Ascending aorta (tissue), 2 donors: Measurements from ENCODE around the gene INPP5A. TPM values are rescaled to one million over a fixed set of nuclear protein-coding genes. Genes with fewer than 3 reads are reported as not detected.
"Not testable (repeated sequence)": the region's sequence is repeated elsewhere in the genome, so short reads cannot be mapped to it uniquely, and the experiment has no call there.

ENCODE experiments used
- DNase-seq, 2 donors: peaks; one replicate each; pipeline ENCODE4 v3.0.0-alpha.2; 2019; ENCODE audit warnings: low spot score in 2 of 2
- H3K27ac ChIP-seq, 2 donors: fragments of 200-600 bp; sonication (generic); one replicate each; pipeline ENCODE4 v1.5.1; 2016 to 2017; ENCODE audit warnings: mild to moderate bottlenecking in 1 of 2
- H3K27me3 ChIP-seq: fragments of 200-600 bp; sonication (generic); one replicate; pipeline ENCODE4 v1.5.1; 2017
- H3K36me3 ChIP-seq, 2 donors: fragments of 200-600 bp; sonication (generic); one replicate each; pipeline ENCODE4 v1.5.1; 2016
- H3K4me1 ChIP-seq, 2 donors: fragments of 200-600 bp; sonication (generic); one replicate each; pipeline ENCODE4 v1.5.1; 2016 to 2017; ENCODE audit warnings: mild to moderate bottlenecking in 1 of 2
- H3K4me3 ChIP-seq, 2 donors: fragments of 200-600 bp; sonication (generic); one replicate each; pipeline ENCODE4 v1.5.1; 2016 to 2017; ENCODE audit warnings: mild to moderate bottlenecking in 1 of 2
- H3K9me3 ChIP-seq, 2 donors: fragments of 200-600 bp; sonication (generic); one replicate each; pipeline ENCODE4 v1.5.1; 2016
- intact Hi-C: fragments of 100-400 bp; cut with DNase I; formaldehyde crosslinking; loops from one replicate; pipeline ENCODE4 v1.15.1; 2023
- total RNA-seq: library from RNA; depleted of rRNA; stranded (reverse); fragments of >200 nt; gene quantifications from one replicate; pipeline ENCODE4 v1.1.0, GENCODE V29; 2016
- TF ChIP-seq, protein P1 (sequence below), 3 experiments: fragments of 200-600 bp in 2 of 3; fragments of 450-650 bp in 1 of 3; sonication (generic) in 2 of 3; IDR thresholded peaks; one replicate each; pipeline ENCODE4 v1.5.1; 2016 to 2019; ENCODE audit warnings: antibody characterized with exemption in 3 of 3, mild to moderate bottlenecking in 1 of 3, moderate library complexity in 1 of 3

The INPP5A gene
- total RNA-seq, 1 donor from 2014 or later, result 81.2 TPM

DNA sequence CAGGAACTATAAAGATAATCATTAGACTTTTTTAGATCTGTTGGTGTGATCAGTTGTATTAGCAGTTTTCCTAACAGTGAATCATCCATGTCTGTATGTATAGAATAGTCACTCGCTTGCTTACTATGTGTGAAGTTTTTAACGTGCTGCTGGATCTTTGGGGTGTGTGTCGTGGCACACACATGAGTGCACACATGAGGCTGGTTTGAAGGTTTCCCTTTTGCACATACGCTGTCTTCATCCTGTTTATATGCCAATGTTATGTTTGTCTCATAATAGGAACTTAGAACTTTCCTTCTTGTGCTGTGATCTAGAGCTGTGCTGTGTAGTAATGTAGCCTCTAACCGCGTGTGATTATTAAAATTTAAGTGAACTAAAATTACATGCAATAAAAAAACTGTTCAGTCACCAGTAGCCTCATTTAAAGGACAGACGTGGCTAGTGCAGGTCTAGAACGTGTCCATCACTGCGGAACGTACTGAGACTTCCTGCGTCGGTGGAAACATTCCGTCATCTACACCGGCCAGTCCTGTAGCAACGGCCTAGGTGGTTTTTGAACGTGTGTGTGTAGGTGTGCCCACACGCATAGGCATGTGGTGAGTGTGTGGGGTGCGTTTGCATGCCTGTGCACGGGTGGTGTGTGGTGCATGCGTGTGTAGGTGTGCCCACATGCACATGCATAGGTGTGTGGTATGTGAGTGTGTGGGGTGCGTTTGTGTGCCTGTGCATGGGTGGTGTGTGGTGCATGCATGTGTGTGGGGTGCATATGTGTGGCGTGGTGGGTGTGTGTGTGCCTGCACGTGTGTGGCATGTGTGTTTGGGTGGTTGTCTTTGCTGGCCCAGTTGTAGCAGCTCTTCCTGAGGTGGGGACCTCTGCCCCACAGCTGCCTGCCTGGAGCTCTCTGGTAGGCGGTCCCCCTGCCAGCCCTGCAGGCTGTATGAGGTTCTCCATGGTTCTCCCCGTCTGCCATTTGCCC, 56.6 kb downstream of the INPP5A start:
- Histone ChIP-seq H3K4me1 (peaks cover 21 to 47% of the 10 kb centered on the region in 2 donors), H3K4me3 (no peak overlapping the region), H3K27me3 (no peaks in the 10 kb centered on the region), H3K27ac (peak overlapping the region; percentile 81 to 86), H3K9me3 (no peaks in the 10 kb centered on the region), H3K36me3 (no peaks in the 10 kb centered on the region)
- TF ChIP-seq, protein P1, sequence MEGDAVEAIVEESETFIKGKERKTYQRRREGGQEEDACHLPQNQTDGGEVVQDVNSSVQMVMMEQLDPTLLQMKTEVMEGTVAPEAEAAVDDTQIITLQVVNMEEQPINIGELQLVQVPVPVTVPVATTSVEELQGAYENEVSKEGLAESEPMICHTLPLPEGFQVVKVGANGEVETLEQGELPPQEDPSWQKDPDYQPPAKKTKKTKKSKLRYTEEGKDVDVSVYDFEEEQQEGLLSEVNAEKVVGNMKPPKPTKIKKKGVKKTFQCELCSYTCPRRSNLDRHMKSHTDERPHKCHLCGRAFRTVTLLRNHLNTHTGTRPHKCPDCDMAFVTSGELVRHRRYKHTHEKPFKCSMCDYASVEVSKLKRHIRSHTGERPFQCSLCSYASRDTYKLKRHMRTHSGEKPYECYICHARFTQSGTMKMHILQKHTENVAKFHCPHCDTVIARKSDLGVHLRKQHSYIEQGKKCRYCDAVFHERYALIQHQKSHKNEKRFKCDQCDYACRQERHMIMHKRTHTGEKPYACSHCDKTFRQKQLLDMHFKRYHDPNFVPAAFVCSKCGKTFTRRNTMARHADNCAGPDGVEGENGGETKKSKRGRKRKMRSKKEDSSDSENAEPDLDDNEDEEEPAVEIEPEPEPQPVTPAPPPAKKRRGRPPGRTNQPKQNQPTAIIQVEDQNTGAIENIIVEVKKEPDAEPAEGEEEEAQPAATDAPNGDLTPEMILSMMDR (IDR thresholded peaks at IDR 0.05), result no peak
- intact Hi-C loops, result loop anchor here (5.0 kb wide), 1 partner anchor 77 kb away; no protein-coding TSS in a partner anchor
- no peak for DNase-seq

DNA sequence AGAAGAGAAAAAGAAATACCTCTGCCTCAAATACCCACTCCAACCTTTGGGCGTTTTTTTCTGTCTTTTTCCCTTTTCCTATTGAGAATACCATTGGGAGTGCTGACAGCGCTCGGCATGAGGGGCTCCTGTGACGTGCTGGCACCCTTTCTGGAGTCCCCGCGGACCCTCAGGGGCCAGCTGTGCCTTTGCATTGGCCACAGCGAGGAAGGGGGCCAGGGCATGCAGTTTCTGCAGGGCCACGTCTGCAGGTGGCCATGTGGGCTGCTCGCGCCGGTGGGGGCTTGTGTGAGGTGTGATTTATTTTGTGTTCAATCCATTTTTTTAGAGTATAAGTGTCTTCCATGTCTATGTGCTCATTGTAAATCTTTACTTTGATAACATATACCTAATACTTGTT, 57.4 kb downstream of the INPP5A start:
- DNase-seq, result no peak
- H3K27me3 ChIP-seq, result no peaks in the 10 kb centered on the region
- H3K4me1 ChIP-seq, result peaks cover 13 to 39% of the 10 kb centered on the region in 2 donors
- peak overlapping the region; percentile 27 to 86 for H3K27ac ChIP-seq
- H3K4me3 ChIP-seq, result no peak overlapping the region
- H3K9me3 ChIP-seq, result no peaks in the 10 kb centered on the region
- no peaks in the 10 kb centered on the region for H3K36me3 ChIP-seq
- intact Hi-C loops, result no loop called here
- TF ChIP-seq, protein P1 (IDR thresholded peaks at IDR 0.05), result no peak

DNA sequence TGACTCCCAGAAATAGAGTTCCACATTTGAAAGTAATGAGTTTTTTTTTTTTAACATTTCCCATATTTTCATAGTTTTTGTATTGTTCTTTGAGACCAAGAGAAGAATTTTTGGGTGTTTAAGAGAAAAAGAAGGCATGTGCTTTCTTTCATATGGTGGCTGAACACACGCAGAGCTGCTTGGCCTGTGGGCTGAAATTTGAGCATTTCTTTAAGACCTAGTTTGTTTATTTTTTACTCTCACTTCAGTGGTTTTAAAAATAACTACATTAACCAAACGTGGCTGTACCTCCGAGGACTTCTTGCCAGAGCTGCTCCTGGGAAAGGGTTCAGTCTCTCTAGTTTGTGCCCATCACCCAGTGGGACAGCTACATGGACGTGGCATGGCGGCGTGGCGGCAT, 58.3 kb downstream of the INPP5A start:
- DNase-seq, result no peak
- no peaks in the 10 kb centered on the region for H3K36me3 ChIP-seq
- intact Hi-C loops, result no loop called here
- no peaks in the 10 kb centered on the region for H3K9me3 ChIP-seq
- H3K27ac ChIP-seq, result peak overlapping the region; percentile 15 to 47
- peaks cover 4 to 30% of the 10 kb centered on the region in 2 donors for H3K4me1 ChIP-seq
- TF ChIP-seq, protein P1 (IDR thresholded peaks at IDR 0.05), result no peak
- no peaks in the 10 kb centered on the region for H3K27me3 ChIP-seq
- no peak overlapping the region for H3K4me3 ChIP-seq

DNA sequence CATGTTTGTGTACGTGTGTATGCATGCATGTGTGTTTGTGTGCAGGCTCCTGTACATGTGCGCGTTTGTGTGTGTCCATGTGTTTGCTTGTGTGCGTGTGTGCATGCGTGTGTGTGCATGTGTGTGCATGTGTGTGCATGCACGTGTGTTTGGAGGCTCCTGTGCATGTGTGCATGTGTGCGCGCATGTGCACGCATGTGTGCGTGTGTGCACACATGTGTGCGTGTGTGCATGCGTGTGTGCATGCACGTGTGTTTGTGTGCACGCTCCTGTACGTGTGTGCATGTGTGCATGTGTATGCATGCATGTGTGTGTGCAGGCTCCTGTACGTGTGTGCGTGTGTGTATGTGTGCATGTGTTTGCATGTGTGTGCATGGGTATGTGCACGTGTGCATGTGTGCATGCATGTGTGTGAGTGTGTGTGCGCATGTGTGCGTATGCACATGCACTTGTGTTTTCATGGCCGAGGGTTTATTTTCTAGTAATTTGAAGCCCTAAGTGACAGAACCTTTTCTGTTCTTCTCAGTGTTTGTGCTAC, 59.2 kb downstream of the INPP5A start:
- Histone ChIP-seq H3K27ac (no peak overlapping the region), H3K9me3 (no peaks in the 10 kb centered on the region), H3K4me1 (peaks cover 0 to 29% of the 10 kb centered on the region in 2 donors), H3K27me3 (no peaks in the 10 kb centered on the region), H3K4me3 (no peak overlapping the region), H3K36me3 (no peaks in the 10 kb centered on the region)
- intact Hi-C loops, result no loop called here
- TF ChIP-seq, protein P1 (IDR thresholded peaks at IDR 0.05), result no peak
- no peak for DNase-seq

DNA sequence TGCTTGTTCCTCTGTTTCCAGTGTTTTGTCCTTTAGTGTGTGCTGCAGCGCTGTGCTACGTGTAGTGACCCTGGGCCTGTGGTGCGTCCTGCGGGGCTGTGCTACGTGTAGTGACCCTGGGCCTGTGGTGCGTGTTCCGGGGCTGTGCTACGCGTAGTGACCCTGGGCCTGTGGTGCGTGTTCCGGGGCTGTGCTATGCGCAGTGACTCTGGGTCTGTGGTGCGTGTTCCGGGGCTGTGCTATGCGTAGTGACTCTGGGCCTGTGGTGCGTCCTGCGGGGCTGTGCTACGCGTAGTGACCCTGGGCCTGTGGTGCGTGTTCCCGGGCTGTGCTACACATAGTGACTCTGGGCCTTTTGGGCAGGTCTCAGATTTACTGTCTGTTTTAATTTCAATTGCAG, 60.1 kb downstream of the INPP5A start:
- no peak overlapping the region for H3K27ac ChIP-seq
- H3K36me3 ChIP-seq, result no peaks in the 10 kb centered on the region
- TF ChIP-seq, protein P1 (IDR thresholded peaks at IDR 0.05), result no peak
- DNase-seq, result no peak
- no peaks in the 10 kb centered on the region for H3K9me3 ChIP-seq
- H3K4me3 ChIP-seq, result no peak overlapping the region
- peaks cover 0 to 21% of the 10 kb centered on the region in 2 donors for H3K4me1 ChIP-seq
- intact Hi-C loops, result no loop called here
- no peaks in the 10 kb centered on the region for H3K27me3 ChIP-seq

DNA sequence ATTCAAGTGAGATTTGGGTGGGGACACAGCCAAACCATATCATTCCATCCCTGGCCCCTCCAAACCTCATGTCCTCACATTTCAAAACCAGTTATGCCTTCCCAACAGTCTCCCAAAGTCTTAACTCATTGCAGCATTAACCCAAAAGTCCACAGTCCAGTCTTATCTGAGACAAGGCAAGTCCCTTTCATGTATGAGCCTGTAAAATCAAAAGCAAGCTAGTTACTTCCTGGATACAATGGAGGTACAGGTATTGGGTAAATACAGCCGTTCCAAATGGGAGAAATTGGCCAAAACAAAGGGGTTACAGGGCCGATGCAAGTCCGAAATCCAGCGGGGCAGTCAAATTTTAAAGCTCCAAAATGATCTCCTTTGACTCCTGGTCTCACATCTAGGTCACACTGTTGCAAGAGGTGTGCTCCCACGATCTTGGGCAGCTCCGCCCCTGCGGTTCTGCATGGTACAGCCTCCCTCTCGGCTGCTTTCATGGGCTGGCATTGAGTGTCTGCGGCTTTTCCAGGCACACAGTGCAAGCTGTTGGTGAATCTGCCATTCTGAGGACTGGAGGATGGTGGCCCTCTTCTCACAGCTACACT, 61.5 kb downstream of the INPP5A start:
- H3K36me3 ChIP-seq, H3K27me3 ChIP-seq, intact Hi-C loops, H3K9me3 ChIP-seq, H3K4me3 ChIP-seq, H3K27ac ChIP-seq: not testable (repeated sequence)
- DNase-seq, result peak in 1 of 2 donors; percentile 9
- peaks cover 0 to 17% of the 10 kb centered on the region in 2 donors for H3K4me1 ChIP-seq
